ENCODE data around the gene CERS5.
"Not testable (repeated sequence)": the region's sequence is repeated elsewhere in the genome, so short reads cannot be mapped to it uniquely, and the experiment has no call there.

The CERS5 gene

GRCh38 chr12:50100561-50100960 is 66.6 kb downstream of the CERS5 start:
- no peak for DNase-seq

GRCh38 chr12:50099302-50100008 is 67.7 kb downstream of the CERS5 start:
- no peak for DNase-seq

DNA sequence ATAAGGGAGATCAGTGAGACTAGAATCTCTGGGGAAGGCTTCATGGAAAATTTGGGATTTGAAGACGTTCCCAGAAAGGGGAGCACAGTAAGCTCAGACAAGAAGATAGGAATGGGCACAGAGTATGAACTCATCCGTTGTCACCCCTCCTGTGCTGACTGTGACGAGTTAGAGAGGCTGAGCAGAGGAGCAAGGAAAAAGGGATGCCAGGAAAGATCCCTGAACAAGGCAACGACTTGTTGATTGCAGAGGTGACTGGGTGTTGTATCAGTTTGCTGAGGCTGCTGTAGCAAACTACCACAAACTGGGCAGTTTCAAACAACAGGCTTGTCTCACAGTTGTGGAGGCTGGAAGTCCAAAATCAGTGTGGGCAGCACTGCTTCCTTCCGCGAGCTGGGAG is 69.2 kb downstream of the CERS5 start:
- DNase-seq: no peak

- DNase-seq: no peak
These were observed 76.8 kb downstream of the CERS5 start for GRCh38 chr12:50090391-50090790.

DNA sequence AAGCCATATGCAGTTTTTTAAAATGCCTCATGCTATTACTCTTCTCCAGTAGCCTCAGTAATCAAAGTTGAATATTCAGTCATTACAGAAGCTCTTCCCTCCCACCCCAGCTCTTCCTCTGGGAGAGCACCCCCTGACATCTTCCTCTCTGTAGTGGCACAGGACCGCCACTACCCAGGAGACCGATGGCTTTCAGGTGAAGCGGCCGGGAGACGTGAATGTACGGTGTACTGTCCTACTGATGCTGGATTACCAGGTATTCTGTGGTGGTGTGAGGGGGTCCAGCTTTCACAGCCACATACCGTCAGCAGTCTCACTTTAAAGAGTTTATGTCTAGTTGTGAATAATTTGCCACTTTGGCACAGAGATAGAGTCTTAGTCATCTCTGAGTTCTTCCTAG is 77.4 kb downstream of the CERS5 start:
- DNase-seq: no peak

GRCh38 chr12:50088577-50089335 is 78.4 kb downstream of the CERS5 start:
- DNase-seq: peak; percentile 70

- no peak for DNase-seq
These were observed 79.2 kb downstream of the CERS5 start for GRCh38 chr12:50087995-50088394.

DNA sequence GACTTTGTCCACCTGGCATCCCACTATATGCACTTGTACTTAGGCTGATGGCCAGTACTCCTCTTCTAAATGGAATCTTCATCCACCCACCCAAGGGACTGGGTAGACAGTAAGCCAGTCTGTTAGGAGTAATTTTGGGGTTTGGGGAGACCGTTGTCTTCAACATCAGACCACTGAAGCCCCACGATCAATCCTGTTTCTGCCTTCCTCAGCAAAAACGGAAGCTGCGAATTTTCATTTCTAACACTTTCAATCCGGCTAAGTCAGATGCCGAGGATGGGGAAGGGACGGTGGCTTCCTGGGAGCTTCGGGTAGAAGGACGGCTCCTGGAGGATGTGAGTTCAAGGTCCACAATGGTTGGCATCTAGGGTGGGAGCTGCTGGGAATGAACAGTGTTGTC is 80.0 kb downstream of the CERS5 start:
- no peak for DNase-seq

- no peak for DNase-seq
These were observed 81.0 kb downstream of the CERS5 start for GRCh38 chr12:50086148-50086547.

DNA sequence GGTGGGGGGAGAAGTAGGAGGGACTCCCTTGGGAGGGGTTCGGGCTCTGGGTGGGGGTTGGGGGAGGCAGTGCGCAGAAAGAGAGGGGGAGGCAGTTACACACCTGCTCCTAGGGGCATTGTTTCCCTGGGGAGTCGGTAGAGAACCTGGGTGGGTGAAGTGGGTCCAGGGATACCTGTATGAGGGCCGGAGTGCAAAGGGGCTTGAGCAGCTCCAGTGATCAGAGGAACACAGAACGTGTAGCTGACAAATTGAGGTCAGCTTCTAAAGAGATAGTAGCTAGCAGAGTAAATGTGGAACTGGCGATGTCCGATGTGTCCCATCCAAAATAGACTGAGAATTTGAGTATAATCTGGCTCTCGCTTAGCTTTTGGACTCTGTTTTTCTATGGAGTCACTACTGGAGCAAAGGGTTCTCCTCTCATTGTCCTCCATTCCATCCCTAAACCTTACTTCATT is 81.5 kb downstream of the CERS5 start:
- DNase-seq: peak; percentile 63

- DNase-seq: peak; percentile 96
These were observed 82.2 kb downstream of the CERS5 start, which contains the start of gene SMARCD1 for GRCh38 chr12:50084775-50085614. SMARCD1 (plus strand) TSS chr12:50085342; CDS start chr12:50085370, 28 bp downstream.

DNA sequence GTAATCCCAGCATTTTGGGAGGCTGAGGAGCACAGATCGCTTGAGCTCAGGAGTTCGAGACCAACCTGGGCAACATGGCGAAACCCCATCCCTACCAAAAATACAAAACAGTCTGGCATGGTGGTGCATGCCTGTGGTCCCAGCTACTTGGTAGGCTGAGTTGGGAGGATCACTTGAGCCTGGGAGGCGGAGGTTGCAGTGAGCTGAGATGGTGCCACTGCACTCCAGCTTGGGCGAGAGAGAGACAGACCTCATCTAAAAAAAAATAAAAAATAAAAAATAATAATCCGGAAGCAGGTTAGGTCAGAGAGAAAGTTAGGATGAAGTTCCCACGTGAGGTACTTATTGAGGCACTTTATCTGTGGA is 82.8 kb downstream of the CERS5 start:
- DNase-seq: not testable (repeated sequence)

- DNase-seq: no peak
These were observed 83.9 kb downstream of the CERS5 start for GRCh38 chr12:50083301-50083700.

GRCh38 chr12:50082644-50083043 is 84.5 kb downstream of the CERS5 start:
- no peak for DNase-seq

- no peak for DNase-seq
These were observed 85.9 kb downstream of the CERS5 start for GRCh38 chr12:50081096-50081808.

DNA sequence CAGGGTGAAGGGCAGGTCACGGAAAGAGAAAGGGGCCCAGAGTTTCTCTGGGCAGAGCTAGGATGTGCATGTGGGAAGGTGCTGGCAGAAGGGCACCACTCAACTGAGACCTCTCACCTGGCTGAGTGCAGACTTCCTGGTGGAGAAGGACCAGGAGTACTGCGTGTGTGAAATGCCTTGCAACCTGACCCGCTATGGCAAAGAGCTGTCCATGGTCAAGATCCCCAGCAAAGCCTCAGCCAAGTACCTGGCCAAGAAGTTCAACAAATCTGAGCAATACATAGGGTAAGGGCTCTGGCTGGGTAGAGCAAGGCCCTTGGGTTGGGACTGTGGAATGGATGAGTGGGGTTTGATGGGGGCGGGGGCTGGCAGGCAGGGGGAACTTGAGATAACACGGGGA is 87.4 kb downstream of the CERS5 start:
- DNase-seq: no peak
